Left ventricle myocardium inferior (tissue), 1 donor: ENCODE results near the gene HYI. TPM values are rescaled to one million over a fixed set of nuclear protein-coding genes. Genes with fewer than 3 reads are reported as not detected.
"Not testable (repeated sequence)": the region's sequence is repeated elsewhere in the genome, so short reads cannot be mapped to it uniquely, and the experiment has no call there.

Source experiments
- DNase-seq: peaks from one replicate; pipeline ENCODE4 v3.0.0-alpha.2; 2020
- H3K27ac ChIP-seq: fragments of 200-600 bp; replicated peaks from 2 replicates; pipeline ENCODE4 v1.8.0; 2021
- H3K27me3 ChIP-seq: fragments of 200-600 bp; 2 replicates; pipeline ENCODE4 v1.8.0; 2021; ENCODE audit warnings: low read depth
- H3K36me3 ChIP-seq: fragments of 200-600 bp; 2 replicates; pipeline ENCODE4 v1.8.0; 2021
- H3K4me1 ChIP-seq: fragments of 200-600 bp; 2 replicates; pipeline ENCODE4 v1.8.0; 2021
- H3K4me3 ChIP-seq: fragments of 200-600 bp; 2 replicates; pipeline ENCODE4 v1.8.0; 2021; ENCODE audit warnings: mild to moderate bottlenecking, moderate library complexity
- H3K9me3 ChIP-seq: fragments of 200-600 bp; replicated peaks from 2 replicates; pipeline ENCODE4 v1.8.0; 2021
- intact Hi-C: fragments of 100-400 bp; cut with micrococcal nuclease; formaldehyde crosslinking; loops from one replicate; pipeline ENCODE4 v1.11.0; 2022
- total RNA-seq: library from RNA; stranded (reverse); fragmentation: NEBNext Ultra II Directional; extraction: Animal tissue kit (Norgen Biotek cat#: 25700); gene quantifications from one replicate; pipeline ENCODE4 v1.2.1, GENCODE V29; 2021
- TF ChIP-seq, protein P1 (sequence below): fragments of 200-600 bp; IDR thresholded peaks from 2 replicates; pipeline ENCODE4 v1.8.0; 2021; ENCODE audit warnings: antibody characterized with exemption, mild to moderate bottlenecking, borderline replicate concordance
- donor health status: DM: no; HTN: yes; CAD: no; lungs with severe emphysema.

HYI gene
- total RNA-seq, 1 donor from 2014 or later = 22.8 TPM

DNA sequence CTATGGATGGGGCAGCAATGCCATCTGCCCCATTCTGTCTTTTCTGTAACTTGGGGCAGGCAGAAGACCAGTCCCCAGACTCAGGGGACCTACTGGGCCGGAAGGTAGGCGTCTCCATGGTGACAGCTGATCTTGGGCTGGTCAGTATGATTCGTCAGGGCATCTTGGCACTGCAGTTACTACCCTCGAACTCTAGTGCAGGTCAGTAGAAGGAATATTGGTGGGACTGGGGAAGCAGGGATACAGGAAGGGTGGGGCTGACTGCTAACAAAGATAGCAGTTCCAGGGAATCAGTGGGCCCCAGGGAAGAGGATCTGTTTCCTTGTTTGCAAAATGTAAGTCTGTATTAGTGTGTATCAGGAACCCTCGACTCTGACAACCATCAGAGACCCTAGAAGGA lies 37.8 kb downstream of the HYI start:
- Histone ChIP-seq H3K4me3 (no peak overlapping the region), H3K4me1 (peaks cover 12% of the 10 kb centered on the region), H3K36me3 (peaks cover 72% of the 10 kb centered on the region), H3K9me3 (no peaks in the 10 kb centered on the region), H3K27ac (peak overlapping the region; percentile 35), H3K27me3 (no peaks in the 10 kb centered on the region)
- no peak for DNase-seq
- intact Hi-C loops = loop anchor here (2.0 kb wide), 1 partner anchor 189 kb away; no protein-coding TSS in a partner anchor
- TF ChIP-seq, protein P1, sequence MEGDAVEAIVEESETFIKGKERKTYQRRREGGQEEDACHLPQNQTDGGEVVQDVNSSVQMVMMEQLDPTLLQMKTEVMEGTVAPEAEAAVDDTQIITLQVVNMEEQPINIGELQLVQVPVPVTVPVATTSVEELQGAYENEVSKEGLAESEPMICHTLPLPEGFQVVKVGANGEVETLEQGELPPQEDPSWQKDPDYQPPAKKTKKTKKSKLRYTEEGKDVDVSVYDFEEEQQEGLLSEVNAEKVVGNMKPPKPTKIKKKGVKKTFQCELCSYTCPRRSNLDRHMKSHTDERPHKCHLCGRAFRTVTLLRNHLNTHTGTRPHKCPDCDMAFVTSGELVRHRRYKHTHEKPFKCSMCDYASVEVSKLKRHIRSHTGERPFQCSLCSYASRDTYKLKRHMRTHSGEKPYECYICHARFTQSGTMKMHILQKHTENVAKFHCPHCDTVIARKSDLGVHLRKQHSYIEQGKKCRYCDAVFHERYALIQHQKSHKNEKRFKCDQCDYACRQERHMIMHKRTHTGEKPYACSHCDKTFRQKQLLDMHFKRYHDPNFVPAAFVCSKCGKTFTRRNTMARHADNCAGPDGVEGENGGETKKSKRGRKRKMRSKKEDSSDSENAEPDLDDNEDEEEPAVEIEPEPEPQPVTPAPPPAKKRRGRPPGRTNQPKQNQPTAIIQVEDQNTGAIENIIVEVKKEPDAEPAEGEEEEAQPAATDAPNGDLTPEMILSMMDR = no peak

DNA sequence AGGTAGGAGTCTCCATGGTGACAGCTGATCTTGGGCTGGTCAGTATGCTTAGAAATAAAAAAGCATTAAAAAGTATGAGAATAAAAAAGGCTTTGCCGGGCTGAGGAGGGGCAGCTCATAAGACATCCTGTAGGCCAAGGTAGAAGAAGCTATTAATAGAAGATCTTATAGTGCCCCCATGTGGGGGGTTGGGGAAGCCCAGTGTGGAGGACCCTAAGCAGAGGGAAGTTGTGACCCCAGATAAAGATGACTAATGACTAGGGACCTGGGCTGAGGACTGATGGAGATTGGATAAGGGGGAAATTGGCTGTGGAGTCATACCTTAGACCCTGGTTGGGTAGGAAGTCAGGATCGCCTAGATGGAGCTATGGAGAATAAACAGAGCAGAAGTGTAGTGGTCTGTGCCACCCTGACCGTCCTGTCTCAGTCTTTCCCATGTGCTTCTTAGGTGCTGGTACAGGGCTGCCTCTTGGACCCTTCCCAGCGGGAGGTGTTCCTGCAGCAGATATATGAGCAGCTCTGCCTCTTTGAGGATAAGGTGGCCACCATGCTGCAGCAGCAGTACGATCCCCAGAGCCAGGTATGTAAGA lies 39.0 kb downstream of the HYI start:
- intact Hi-C loops = loop anchor here (2.0 kb wide), 1 partner anchor 188 kb away; no protein-coding TSS in a partner anchor
- Histone ChIP-seq H3K27ac (no peak overlapping the region), H3K4me1 (peaks cover 12% of the 10 kb centered on the region), H3K4me3 (no peak overlapping the region), H3K9me3 (no peaks in the 10 kb centered on the region), H3K36me3 (peaks cover 67% of the 10 kb centered on the region), H3K27me3 (no peaks in the 10 kb centered on the region)
- DNase-seq = peak; percentile 38
- TF ChIP-seq, protein P1 = peak; percentile 74

DNA sequence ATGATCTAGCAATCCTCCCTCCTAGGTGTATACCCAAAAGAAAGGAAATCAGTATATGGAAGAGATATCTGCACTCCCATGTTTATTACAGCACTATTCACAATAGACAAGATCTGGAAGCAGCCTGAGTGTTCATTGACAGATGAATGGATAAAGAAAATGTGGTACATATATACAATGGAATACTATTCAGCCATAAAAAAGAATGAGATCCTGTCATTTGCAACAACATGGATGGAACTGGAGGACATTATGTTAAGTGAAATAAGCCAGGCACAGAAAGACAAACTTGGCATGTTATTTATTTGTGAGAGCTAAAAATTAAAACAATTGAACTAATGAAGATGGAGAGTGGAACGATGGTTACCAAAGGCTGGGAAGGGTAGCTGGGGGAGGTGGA lies 40.3 kb downstream of the HYI start:
- H3K4me3 ChIP-seq, H3K9me3 ChIP-seq, H3K27ac ChIP-seq, intact Hi-C loops, DNase-seq, H3K27me3 ChIP-seq: not testable (repeated sequence)
- peaks cover 67% of the 10 kb centered on the region for H3K36me3 ChIP-seq
- peaks cover 12% of the 10 kb centered on the region for H3K4me1 ChIP-seq

DNA sequence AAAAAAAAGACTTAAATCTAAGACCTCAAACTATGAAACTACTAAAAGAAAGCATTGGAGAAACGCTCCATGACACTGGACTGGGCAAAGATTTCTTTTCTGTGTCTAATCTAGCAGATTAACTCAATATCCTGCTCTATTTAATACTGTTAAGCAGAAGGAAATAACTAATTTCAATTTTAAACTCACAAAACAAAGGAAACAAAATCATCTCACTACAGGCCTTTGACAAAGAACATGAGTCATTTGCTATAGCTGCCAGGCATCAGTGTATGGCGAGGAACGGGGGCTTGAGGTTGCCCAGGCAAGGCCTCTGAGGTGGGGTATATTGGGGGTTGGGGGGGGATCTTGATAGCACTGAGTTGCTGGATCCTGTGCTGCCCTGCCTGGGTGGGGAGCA lies 43.2 kb downstream of the HYI start:
- Histone ChIP-seq H3K4me3 (no peak overlapping the region), H3K4me1 (peaks cover 6% of the 10 kb centered on the region), H3K9me3 (no peaks in the 10 kb centered on the region), H3K27me3 (no peaks in the 10 kb centered on the region), H3K36me3 (peaks cover 66% of the 10 kb centered on the region), H3K27ac (no peak overlapping the region)
- DNase-seq = no peak
- intact Hi-C loops = no loop called here
- TF ChIP-seq, protein P1 = no peak

DNA sequence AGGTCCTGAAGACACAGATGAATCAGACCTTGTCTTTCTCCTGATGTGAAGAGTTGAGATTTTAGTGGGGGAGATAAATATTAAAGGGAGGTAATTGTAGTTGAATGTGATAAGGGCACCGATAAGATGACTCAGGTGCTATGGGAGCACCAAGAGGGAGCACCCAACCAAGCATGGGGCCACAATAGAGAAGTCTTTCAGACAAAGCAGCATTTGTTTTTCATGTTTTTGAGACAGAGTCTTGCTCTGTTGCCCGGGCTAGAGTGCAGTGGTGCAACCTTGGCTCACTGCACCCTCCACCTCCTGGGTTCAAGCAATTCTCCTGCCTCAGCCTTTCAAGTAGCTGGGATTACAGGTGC lies 47.9 kb downstream of the HYI start:
- no peak for DNase-seq
- Histone ChIP-seq H3K4me3 (no peak overlapping the region), H3K36me3 (peaks cover 73% of the 10 kb centered on the region), H3K4me1 (peaks cover 21% of the 10 kb centered on the region), H3K27ac (peak overlapping the region; percentile 4), H3K9me3 (no peaks in the 10 kb centered on the region), H3K27me3 (no peaks in the 10 kb centered on the region)
- intact Hi-C loops = no loop called here
- TF ChIP-seq, protein P1 = no peak

DNA sequence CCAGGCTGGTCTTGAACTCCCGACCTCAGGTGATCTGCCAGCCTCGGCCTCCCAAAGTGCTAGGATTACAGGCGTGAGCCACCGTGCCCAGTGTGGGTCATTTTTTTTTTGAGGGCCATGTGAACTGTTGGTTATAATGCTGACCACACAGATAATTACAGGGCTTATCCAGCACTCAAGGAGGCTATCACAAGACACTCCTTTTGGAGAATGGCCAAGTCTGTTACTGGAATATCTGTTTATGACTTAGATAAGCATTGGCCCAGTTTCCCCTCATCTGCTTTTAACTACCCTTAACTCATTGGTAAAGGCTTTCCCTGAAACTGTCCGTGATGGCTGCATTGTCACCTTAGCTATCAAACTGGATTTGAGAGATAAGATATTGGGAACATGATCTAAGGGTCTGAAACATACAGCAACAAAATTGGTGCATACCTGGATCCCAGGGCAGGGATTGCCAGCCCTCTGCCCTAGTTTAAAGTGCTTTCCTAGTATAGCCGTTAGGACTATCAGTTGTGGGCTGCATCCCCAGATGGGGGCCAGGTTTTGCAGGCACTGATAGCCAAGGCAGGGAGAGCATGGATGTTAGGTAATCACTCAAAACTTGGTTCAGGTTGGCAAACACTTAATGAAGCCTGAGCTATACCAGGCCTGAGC lies 48.4 kb downstream of the HYI start:
- no peak for DNase-seq
- Histone ChIP-seq H3K36me3 (peaks cover 72% of the 10 kb centered on the region), H3K9me3 (no peaks in the 10 kb centered on the region), H3K4me1 (peaks cover 21% of the 10 kb centered on the region), H3K27ac (peak overlapping the region; percentile 4), H3K4me3 (no peak overlapping the region), H3K27me3 (no peaks in the 10 kb centered on the region)
- intact Hi-C loops = no loop called here
- TF ChIP-seq, protein P1 = no peak
